T-helper 2 cell treated with Interferon-gamma antibody and Interleukin-4, amounts not matched to agents 100 ng/mL and 5 ng/mL, for 36 hours (primary cell): Measurements from ENCODE around the gene SWAP70. TPM values are rescaled to one million over a fixed set of nuclear protein-coding genes. Genes with fewer than 3 reads are reported as not detected.

Source experiments
- total RNA-seq: library from RNA; stranded (reverse); gene quantifications from 2 replicates; pipeline ENCODE4 v1.2.3, GENCODE V29; 2022

Gene SWAP70
- total RNA-seq, 1 donor from 2014 or later: 7.1 TPM

Other genes starting within 250 kb of the SWAP70 start
- gene ZNF143, start 203.1 kb upstream of the SWAP70 start, total RNA-seq: 27.4 and 33.4 TPM in 2 replicates
- 67.1 and 67.7 TPM in 2 replicates for gene WEE1, start 90.4 kb upstream of the SWAP70 start, total RNA-seq